NAMALWA (cell line): ENCODE measurements around the gene CBLN3.
A peak's percentile ranks its signal among the peaks of the same experiment; 100 is the strongest.

ENCODE experiments used
- DNase-seq: peaks from one replicate; pipeline ENCODE4 v3.0.0-alpha.2; 2015; ENCODE audit warnings: low spot score

Gene CBLN3

DNA sequence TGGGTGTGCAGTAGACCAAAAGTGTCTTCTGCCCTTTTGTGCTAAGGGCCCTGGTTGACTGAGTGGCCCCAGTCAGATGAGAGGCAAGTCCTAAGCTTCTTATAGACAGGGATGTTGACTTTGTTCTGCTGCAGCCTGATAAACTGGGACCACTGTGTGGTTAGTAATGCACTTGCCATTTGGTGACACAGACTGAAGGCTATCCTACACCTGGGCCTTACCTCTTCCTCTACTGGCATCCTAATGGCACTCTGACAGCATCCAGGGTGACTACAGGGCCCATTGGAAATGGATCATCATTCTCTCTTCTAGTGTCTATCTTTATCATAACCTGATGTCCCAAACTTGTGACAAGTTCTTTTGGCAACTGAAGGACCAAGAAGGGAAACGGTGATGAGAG, 9.8 kb upstream of the CBLN3 start:
- no peak for DNase-seq

DNA sequence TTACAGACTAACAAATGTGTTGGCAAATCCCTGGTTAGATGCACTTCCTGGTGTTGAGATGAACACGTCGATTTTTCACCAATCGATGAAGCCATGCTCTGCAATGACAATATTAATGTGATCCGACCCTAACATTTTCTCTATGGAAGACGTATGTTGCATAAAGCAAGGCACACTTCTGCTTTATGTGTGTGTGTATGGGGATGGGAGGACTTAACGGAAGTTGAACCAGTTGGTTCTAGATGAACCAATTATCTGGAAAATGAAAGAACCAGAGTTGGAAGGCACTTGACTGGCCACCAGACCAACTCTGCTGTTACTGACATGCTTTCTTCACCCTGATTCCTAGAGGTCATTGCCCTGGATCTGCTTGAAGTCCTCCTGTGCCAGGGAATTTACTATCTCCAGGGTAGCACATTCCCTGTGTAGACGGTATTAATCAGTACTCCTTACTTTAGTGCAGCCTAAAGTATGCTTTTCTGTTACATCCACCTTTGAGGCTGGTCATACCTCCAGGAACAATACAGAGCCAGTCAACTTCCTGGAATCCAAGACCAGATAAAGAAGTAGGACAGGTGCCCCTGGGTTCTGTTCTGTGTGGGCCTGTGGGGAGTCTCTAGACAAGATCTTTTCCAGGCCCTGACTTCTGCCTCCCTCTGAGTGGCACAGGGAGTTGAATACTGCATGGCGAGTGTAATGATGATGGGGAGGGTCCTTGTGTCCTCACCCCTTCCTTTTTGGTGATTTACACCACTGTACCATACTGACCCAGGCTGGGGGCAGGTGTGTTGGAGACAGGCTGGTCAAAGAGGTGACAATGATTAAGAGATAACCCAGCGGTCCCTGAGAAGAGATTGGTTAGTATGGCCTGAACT, 9.0 kb upstream of the CBLN3 start:
- no peak for DNase-seq

DNA sequence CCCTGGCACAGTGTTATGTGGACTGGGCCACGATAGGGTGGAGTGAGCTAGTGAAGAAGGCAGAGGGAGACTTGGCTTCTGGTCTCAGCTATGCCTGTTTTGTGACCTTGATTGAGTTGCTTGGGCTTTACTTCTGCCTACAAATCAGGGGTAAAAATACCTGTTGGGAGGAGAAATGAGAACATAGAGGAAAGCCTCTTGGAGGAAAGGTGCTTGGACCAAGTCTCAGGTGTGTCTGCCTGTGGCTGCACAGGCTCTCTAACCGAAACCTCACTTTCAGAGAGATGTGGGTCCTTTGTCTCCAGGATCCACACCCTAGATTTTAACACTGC, 8.2 kb upstream of the CBLN3 start:
- DNase-seq, result no peak

DNA sequence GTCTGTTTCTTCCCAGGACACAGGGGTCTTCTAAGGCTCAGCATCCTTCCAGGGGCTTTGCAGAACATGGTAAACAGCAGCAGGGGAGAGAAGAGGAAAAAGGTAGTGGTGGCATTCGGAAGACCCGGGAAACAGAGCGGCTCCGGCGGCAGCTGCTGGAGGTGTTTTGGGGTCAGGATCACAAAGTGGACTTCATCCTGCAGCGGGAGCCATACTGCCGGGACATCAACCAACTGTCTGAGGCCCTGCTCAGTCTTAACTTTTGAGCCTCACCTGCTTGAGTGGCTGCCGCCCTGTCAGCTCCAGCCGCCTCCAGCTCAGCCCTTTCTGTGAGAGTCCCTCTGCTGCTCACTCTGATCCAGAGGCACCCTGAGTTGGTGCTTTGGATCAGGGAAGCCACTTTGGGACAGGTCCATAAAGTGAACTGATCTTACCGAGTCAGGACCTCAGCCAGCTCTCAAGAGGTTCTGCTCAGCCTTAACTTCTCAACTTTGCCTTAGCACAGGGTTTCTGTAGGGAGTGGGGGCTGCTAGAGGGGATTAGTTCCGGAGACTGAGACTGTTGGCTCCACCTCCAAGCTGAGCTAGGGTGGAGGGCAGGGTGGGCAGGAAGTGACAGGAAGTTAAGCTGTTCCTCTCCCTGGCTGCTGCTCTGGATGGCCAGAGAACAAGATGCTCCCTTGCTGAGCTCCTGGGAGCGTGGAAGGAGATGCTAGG, 7.7 kb upstream of the CBLN3 start:
- no peak for DNase-seq

DNA sequence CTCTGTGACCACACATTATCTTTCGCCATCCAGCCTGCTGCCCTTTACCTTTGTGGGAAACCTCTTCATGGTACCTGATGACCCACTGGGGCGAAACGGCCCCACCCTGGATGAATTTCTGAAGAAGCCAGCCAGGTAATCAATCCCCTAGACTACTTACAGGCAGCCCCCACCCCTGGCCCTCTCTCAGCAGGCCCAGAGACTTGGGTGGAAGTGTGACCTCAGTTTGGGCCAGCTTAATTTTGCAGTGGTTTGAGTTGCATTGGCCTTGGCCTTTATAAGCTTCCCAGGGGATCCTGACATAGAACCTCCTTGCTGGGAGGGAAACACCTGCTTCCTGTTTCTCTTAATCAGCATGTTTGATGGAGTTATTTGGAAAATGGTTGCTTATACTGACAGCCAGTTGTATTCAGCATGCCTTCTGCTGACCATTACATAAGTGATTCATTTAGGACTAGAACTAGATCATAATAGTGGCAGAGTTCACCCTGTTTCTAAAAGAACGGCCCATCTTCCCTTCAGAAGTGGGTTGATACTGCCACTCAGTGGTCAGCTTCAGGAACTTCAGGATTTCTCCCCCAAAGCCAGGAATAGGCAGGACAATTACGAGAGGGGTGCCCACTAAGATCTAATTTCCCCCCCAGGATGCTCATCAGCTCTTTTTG, 7.0 kb upstream of the CBLN3 start:
- peak; percentile 84 for DNase-seq

DNA sequence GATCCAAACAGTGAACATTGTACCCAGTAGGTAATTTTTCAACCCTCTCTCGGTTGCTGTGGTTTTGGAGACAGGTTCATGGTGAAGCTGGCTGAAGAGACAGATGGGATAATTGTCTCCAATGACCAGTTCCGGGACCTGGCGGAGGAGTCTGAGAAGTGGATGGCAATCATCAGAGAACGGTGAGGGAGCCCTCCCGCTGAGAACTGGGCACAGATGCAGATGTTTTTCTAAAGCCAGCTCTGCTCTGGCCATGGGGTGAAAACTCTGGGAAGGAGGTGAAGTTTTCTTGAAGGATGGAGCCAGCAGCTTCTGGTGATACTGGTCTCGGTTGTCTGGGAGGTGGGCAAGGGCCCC, 6.5 kb upstream of the CBLN3 start:
- DNase-seq, result no peak

DNA sequence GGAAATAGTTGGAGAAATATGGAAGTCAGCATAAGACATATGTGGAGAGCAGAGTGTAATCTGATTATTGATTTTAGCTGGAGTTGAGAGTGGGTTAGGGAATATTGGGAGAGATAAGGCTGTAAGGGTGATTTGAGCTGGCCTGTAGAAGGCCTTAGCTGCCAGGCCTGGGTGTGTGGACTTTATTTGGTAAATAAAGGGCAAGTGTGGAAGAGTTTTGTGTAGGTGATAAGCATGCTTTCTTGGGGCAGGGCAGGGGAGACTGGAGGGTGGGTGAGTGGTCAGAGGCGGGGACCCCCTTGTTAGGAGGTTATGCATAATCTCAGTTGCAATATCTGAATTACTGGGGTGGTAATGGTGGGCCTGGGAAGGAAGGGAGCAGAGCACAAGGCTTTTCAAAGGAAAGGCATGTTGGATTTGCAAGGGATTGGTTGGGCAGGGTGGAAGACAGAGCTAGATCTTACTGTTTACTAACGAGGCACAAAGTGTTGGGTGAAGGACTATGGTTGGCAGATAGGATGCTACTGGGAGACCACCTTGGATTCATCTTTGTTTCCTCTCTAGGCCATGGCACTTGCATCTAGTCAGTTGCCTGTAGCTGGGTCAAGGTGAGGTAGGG, 5.8 kb upstream of the CBLN3 start:
- no peak for DNase-seq

DNA sequence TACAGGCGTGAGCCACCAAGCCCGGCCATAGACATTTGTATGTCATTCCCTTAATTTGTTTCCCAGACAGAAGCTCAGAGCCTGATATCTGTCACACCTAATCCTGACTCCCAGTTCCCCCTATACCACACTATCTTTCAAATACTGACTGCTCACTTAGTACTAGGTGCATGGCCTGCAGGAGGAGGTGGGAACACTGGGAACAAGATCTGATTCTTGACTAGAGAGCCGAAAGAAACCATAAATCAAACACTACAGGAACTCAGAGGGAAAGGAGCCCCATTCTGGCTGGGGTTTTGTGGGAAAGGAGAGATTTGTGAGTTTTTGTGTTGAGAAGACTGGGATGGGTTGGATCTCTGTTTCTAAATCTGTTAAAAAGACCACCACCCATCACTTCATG, 5.2 kb upstream of the CBLN3 start:
- DNase-seq, result no peak

DNA sequence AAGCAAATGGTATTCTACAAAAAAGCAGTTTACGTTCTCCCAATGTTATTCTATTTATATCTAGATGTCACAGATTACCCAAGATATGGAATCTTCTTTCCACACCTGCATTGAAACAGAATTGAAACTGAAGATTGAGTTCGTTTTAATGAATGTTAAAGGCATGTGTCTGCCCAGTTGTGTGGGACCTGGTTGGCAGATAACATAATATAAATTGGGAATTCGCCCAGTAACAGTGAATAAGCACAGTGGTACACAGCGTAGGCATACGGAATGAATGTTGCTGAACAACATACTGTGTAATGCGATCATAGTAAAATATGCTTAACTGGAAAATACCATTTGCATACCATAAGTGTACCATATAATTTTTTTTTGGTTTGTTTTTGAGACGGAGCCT, 4.6 kb upstream of the CBLN3 start:
- DNase-seq, result no peak

DNA sequence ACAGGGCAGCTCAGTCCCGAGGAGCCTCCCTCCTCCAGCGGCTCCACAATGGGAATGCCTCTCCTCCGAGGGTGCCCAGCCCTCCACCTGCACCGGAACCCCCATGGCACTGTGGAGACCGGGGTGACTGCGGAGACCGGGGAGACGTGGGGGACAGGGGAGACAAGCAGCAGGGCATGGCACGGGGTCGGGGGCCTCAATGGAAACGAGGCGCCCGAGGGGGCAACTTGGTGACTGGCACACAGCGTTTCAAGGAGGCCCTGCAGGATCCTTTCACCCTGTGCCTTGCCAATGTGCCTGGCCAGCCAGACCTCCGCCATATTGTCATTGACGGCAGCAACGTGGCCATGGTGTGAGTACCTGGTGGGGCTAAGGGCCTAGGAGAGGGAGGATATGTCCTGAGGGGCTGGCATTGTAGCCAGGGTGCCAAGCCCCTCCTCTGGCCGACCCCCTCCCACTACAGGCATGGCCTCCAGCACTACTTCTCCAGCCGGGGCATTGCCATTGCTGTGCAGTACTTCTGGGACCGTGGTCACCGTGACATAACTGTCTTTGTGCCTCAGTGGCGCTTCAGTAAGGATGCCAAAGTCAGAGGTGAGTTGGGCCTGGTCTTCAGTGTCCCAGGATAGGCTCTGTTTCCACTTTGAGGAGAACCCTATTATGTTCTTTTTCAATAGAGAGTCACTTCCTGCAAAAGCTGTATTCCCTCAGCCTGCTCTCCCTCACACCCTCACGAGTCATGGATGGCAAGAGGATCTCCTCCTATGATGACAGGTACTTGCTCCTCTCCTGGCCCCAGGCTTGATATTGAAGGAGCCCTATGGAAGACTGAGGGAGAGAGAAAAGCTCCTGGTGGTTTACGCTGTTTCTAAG, 3.0 kb upstream of the CBLN3 start:
- no peak for DNase-seq

DNA sequence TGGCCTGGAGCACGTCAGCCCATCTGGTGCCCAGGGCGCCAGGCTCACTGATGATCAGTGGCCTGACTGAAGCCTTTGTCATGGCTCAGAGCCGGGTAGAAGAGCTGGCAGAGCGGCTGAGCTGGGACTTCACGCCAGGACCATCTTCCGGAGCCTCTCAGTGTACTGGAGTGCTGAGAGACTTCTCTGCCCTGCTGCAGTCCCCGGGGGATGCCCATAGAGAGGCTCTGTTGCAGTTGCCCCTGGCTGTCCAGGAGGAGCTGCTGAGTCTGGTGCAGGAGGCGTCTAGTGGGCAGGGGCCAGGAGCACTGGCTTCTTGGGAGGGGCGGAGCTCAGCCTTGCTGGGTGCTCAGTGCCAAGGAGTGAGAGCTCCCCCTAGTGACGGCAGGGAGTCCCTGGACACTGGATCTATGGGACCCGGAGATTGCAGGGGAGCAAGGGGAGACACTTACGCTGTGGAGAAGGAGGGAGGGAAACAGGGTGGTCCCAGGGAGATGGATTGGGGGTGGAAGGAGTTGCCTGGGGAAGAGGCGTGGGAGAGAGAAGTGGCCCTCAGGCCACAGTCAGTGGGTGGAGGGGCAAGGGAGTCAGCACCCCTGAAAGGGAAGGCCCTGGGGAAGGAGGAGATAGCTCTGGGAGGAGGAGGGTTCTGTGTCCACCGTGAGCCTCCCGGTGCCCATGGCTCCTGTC, 2.2 kb upstream of the CBLN3 start:
- peak; percentile 96 for DNase-seq

DNA sequence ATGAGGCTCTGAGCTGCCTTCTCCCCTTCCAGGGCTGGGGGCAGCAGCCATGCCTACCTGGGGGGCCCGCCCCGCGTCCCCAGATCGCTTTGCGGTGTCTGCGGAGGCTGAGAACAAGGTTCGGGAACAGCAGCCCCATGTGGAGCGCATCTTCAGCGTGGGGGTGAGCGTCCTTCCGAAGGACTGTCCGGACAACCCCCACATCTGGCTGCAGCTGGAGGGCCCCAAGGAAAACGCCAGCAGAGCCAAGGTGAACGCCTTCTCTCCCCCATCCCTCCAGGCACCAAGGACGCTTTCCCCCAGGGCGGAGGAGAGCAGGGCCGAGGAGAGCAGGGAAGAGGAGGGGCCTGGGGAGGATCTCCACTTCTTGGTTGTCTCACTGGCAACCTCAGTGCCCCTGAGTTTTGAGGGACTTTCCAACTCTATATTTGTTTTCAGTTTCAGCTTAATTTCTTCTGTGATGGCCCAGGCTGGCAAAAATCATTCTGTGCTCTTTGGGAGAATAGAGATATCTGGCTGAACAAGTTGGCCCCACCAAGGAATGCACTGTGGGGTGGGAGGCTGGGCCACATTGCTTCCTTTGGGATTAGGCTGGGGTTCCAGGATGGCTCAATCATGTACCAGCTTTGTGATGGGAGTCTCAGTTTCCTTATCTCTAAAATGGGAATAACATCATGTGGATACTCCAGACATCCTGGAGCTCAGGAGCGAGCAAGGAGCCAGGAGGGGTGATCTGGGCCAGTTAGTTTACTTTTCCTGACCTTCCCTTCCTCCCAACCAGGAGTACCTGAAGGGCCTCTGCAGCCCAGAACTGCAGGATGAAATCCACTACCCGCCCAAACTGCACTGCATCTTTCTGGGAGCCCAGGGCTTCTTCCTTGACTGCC, 1.5 kb upstream of the CBLN3 start:
- peak; percentile 87 for DNase-seq

DNA sequence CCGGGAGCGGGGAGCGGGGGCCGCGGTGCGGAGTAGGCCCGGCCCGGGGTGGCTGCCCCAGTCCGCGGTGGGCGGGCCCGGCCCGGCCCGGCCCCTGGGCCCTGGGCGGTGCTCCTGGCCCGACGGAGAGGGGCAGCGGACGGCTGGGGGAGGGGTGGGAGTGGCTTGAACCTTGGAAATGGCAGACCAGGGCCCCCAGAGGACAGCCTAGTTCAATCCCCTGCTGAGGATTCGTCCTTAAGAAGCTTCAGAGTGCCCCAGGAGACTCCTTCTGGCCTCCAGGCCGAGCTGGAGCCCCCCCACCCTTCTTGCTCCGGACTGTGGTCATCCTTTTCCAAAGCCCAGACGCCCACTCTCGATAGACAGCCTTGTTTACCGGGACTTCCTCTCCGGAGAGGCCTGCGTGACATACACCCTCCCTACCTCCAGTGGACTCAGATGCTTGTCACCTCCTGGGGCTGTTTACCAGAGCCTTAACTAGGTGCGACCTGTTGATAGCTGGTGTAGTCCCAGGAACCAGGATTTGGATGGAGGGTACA, 744 bp upstream of the CBLN3 start:
- peak; percentile 74 for DNase-seq

DNA sequence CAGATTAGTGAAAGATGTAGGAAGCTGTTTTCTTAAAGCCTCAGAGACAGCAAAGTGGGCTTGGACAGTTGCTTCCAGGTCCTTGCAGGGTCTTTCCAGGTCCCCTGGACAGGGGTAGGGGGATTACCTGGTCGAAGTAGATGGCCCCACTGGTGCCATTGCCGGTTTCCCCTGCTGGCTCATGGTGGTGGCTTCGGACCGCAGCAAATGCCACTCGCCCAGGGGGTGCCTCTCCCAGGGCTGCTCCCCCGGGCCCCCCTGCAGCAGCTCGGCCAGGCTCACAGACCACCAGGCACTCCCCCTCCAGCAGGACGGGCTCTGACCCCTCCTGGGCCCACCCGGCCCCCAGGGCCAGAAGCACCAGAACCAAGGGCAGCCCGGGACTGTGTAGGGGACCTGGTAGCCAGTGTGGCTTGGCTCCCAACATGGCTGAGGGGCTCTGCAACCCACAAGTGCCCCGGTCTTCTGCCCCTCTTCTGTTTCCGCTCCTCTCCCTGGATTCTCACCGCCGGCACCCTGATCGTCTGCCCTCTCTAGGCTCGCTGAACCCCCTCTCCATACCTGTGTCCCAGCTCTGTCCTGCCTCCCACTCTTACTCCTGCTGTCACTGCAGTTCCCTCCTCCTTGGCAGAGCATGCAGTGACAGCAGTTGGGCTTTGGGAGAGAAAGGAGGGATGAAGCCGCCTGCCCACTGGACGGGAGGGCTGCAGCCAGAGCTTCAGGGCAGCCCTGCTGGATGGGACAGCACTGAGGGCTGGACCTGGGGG, 657 bp downstream of the CBLN3 start:
- no peak for DNase-seq

DNA sequence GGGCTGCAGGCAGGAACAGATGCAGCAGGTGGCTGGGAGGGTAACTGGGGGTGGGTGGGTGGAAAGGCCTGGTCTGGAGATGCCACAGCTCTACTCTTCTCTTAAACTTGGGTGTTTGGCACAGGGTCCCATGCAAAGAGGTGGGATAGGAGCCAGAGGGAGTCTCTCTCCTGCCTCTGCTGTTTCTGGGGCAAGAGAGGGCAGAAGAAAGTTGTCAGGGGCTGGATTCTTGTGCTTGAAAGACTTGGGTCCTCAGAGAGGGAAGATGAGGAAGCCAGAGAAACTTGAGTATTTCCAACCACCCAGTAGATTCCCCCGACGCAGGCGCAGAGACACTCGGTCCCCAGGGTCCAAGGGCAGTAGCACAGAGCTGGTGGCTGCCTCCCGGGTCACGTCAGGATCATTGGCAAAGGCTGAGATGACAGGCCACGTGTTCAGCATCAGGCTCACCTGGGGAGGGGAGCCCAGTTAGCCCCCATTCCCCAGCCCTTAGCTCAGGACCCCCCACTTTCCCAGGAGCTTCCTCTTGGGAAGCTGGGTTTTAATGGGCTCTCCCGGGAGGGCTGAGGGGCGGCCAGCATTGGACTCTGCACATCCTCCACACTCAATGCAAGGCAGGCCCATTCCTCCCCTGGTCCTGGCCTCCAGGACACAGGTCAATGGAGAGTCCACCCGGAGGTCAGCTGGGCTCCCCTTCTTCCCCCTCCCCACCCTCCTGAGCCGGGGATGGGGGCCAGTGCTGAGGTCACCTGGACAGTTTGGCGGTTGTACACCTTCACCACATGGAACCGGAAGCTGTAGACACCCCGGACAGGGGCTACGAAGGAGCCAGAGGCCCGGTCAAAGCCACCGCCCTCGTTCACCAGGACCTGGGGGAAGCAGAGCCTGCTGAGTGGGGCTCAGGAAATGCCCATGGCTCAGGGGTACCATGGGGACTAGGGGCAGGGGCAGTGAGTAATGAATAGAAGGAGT, 1.6 kb downstream of the CBLN3 start:
- no peak for DNase-seq

DNA sequence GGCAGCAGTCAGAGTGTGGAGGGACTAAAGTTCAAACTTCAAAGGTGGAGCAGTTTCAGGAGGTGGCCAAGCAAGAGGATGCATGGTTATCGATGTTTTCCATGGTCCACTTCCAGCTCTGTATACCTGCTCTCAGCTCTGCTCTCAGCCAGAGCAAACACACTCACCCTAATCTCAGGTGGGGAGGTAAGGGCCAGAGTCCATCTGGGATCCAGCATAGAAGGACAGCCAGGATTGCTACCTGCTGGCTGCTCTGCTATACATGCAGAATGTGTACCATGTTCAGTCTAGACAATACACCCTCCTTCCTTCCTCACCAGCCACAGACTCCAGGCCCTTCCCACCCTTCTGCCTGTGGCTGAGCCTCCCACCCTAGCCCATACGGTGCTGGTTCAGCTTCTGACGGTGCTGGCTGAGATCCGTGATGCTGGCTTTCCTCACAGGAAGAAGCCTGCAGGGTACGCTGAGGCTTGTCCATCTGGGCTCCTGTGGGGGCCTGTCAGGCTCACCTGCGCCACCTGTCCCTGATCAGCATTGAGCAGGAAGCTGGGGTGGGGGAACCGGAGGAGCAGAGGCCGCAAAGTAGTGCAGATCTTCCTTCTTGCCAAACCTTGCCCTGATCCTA, 2.4 kb downstream of the CBLN3 start:
- no peak for DNase-seq

DNA sequence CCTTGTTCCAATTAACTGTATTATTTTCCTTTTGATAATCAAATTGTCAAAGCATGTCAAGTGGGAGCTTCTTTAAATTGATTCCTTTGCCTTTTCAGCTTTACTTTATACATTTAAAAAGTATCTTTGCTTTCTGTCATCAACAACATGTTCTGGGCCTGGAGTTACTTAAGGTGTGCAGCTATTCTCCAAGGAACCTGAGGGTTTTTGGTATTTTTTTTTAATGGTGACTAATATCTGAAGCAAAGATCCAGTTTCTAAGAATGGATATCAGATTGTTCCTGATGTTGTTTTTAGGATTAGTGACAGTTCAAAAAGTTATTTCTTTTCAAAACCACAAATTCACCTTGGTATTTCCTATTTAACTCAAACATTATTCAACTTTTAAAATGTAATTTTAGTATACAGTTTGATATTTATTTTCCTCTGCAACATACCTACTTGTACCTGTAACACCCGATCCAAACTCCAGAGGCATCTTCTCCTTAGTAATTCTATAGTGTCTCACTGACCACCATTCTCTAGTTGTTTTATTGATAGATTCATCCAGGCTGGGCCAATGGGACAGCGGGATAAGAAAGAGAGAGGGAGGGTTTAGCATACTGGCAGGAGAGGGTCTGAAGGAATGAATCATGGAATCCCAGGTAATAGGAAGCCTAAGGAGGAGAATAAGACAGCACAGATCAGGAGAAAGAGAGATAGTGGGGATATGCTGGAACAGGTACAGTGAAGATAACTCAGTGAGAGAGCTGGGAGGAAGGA, 3.1 kb downstream of the CBLN3 start:
- no peak for DNase-seq
